ENCODE measurements around the gene RIPPLY1.

Gene RIPPLY1

GRCh38 chrX:106903291-106903824 lies at the start of gene RIPPLY1:
Gene RIPPLY1, minus strand, starts transcription at chrX:106903341. Its CDS starts 54 bp downstream, at chrX:106903287.
- no peak for DNase-seq

- no peak for DNase-seq
Measured at GRCh38 chrX:106952538-106952937, 49.4 kb upstream of the RIPPLY1 start.

GRCh38 chrX:106952089-106952488 lies 48.9 kb upstream of the RIPPLY1 start:
- no peak for DNase-seq

GRCh38 chrX:106951230-106951629 lies 48.1 kb upstream of the RIPPLY1 start:
- no peak for DNase-seq

- no peak for DNase-seq
Measured at GRCh38 chrX:106950381-106950780, 47.2 kb upstream of the RIPPLY1 start.

GRCh38 chrX:106949366-106949765 lies 46.2 kb upstream of the RIPPLY1 start:
- DNase-seq = no peak

GRCh38 chrX:106948641-106949040 lies 45.5 kb upstream of the RIPPLY1 start:
- no peak for DNase-seq

GRCh38 chrX:106946464-106946863 lies 43.3 kb upstream of the RIPPLY1 start:
- DNase-seq = no peak

- DNase-seq = no peak
Measured at GRCh38 chrX:106940068-106940467, 36.9 kb upstream of the RIPPLY1 start.

- no peak for DNase-seq
Measured at GRCh38 chrX:106939566-106939965, 36.4 kb upstream of the RIPPLY1 start.

- no peak for DNase-seq
Measured at GRCh38 chrX:106936246-106936645, 33.1 kb upstream of the RIPPLY1 start.

GRCh38 chrX:106935175-106935574 lies 32.0 kb upstream of the RIPPLY1 start:
- no peak for DNase-seq

- no peak for DNase-seq
Measured at GRCh38 chrX:106933538-106933961, 30.4 kb upstream of the RIPPLY1 start.

- no peak for DNase-seq
Measured at GRCh38 chrX:106932960-106933537, 29.9 kb upstream of the RIPPLY1 start.

- DNase-seq = no peak
Measured at GRCh38 chrX:106932492-106932923, 29.4 kb upstream of the RIPPLY1 start.

- no peak for DNase-seq
Measured at GRCh38 chrX:106931831-106932491, 28.8 kb upstream of the RIPPLY1 start.

- DNase-seq = no peak
Measured at GRCh38 chrX:106928227-106928626, 25.1 kb upstream of the RIPPLY1 start.

- DNase-seq = no peak
Measured at GRCh38 chrX:106927700-106928099, 24.6 kb upstream of the RIPPLY1 start.

- DNase-seq = no peak
Measured at GRCh38 chrX:106927023-106927422, 23.9 kb upstream of the RIPPLY1 start.

GRCh38 chrX:106921637-106922036 lies 18.5 kb upstream of the RIPPLY1 start:
- DNase-seq = no peak

- no peak for DNase-seq
Measured at GRCh38 chrX:106919932-106920452, 16.9 kb upstream of the RIPPLY1 start, which contains the start of gene CLDN2. Gene CLDN2, plus strand, starts transcription at chrX:106920402. Its CDS starts 7,827 bp downstream, at chrX:106928229.

GRCh38 chrX:106917830-106918500 lies 14.8 kb upstream of the RIPPLY1 start:
- DNase-seq = no peak

- DNase-seq = no peak
Measured at GRCh38 chrX:106912864-106913263, 9.7 kb upstream of the RIPPLY1 start.

- no peak for DNase-seq
Measured at GRCh38 chrX:106906361-106906760, 3.2 kb upstream of the RIPPLY1 start.
